Spinal cord (tissue), 10 donors: Measurements from ENCODE around the gene FAM161A. TPM values are rescaled to one million over a fixed set of nuclear protein-coding genes. Genes with fewer than 3 reads are reported as not detected.
A peak's percentile ranks its signal among the peaks of the same experiment; 100 is the strongest.

Experiments
- DNase-seq, 6 donors: peaks; one replicate each; pipeline versions ENCODE4 v3.0.0 to v3.0.0-alpha.2; 2013 to 2015; ENCODE audit warnings: low spot score in 6 of 6, low read depth in 4 of 6
- H3K27ac ChIP-seq: one replicate; pipeline ENCODE4 v1.5.1; 2013; ENCODE audit warnings: low read depth, low read length, control low read depth
- H3K27me3 ChIP-seq: one replicate; pipeline ENCODE4 v1.6.1; 2013; ENCODE audit warnings: low read length; ENCODE audit not compliant: control insufficient read depth, insufficient read depth
- H3K36me3 ChIP-seq: one replicate; pipeline ENCODE4 v1.6.1; 2013; ENCODE audit warnings: low read length; ENCODE audit not compliant: control insufficient read depth, insufficient read depth
- H3K4me1 ChIP-seq: one replicate; pipeline ENCODE4 v1.6.1; 2013; ENCODE audit warnings: low read length; ENCODE audit not compliant: control insufficient read depth, insufficient read depth
- H3K4me3 ChIP-seq: one replicate; pipeline ENCODE4 v1.5.1; 2013; ENCODE audit warnings: low read depth, low read length, control low read depth
- H3K9me3 ChIP-seq: one replicate; pipeline ENCODE4 v1.6.1; 2013; ENCODE audit warnings: low read length; ENCODE audit not compliant: control insufficient read depth, insufficient read depth
- WGBS: methylation state at CpG from one replicate; pipeline ENCODE4 v1.1.5; 2013; ENCODE audit warnings: missing lambda C conversion rate; ENCODE audit not compliant: insufficient coverage; 5-methylcytosine and 5-hydroxymethylcytosine counted together
- polyA plus RNA-seq, 2 donors: library from polyadenylated mRNA; unstranded; fragments of 120-200 nt; gene quantifications; one replicate each; pipeline ENCODE4 v1.2.1, GENCODE V29; 2013; ENCODE audit not compliant: insufficient read length in 2 of 2
- small RNA-seq: library from RNA; depleted of rRNA; stranded (forward); fragments of <200 nt; gene quantifications from one replicate; pipeline ENCODE3, GENCODE V24; 2014; ENCODE audit warnings: low replicate concordance
- total RNA-seq, 2 donors: library from RNA; depleted of rRNA in 1 of 2; stranded (reverse); fragments of 120-200 nt in 1 of 2; fragments of >200 nt in 1 of 2; gene quantifications; one replicate each; pipeline versions ENCODE4 v1.2.3 to v1.2.4, GENCODE V29; 2013 to 2014
- donor health status: healthy.

The FAM161A gene
- total and polyA plus RNA-seq, 4 donors: 9.7 to 20.3 (median 15.8) TPM

GRCh38 chr2:61792355-61792890 lies 61.4 kb downstream of the FAM161A start:
- 100% methylated on average over 1 of the region's 4 CpGs for WGBS

GRCh38 chr2:61789807-61790602 lies 63.9 kb downstream of the FAM161A start:
- no peaks in the 10 kb centered on the region for H3K27me3 ChIP-seq
- 90% methylated on average over 2 of the region's 8 CpGs for WGBS
- DNase-seq: no peak
- no peak overlapping the region for H3K4me3 ChIP-seq
- H3K27ac ChIP-seq: no peak overlapping the region
- no peaks in the 10 kb centered on the region for H3K9me3 ChIP-seq
- peaks cover 5% of the 10 kb centered on the region for H3K4me1 ChIP-seq
- no peaks in the 10 kb centered on the region for H3K36me3 ChIP-seq

More at GRCh38 chr2:61792355-61792890, 61.4 kb downstream of the FAM161A start:
- no peak overlapping the region for H3K27ac ChIP-seq
- H3K27me3 ChIP-seq: no peaks in the 10 kb centered on the region
- no peaks in the 10 kb centered on the region for H3K9me3 ChIP-seq
- peaks cover 5% of the 10 kb centered on the region for H3K4me1 ChIP-seq
- DNase-seq: no peak
- H3K36me3 ChIP-seq: no peaks in the 10 kb centered on the region
- H3K4me3 ChIP-seq: no peak overlapping the region

- no peaks in the 10 kb centered on the region for H3K27me3 ChIP-seq
- H3K9me3 ChIP-seq: no peaks in the 10 kb centered on the region
- 71% methylated on average over 1 of the region's 4 CpGs for WGBS
- no peaks in the 10 kb centered on the region for H3K36me3 ChIP-seq
- no peak overlapping the region for H3K27ac ChIP-seq
- no peak for DNase-seq
- H3K4me3 ChIP-seq: no peak overlapping the region
- no peaks in the 10 kb centered on the region for H3K4me1 ChIP-seq
Measured at GRCh38 chr2:61787941-61788563, 65.8 kb downstream of the FAM161A start.

- H3K4me1 ChIP-seq: no peaks in the 10 kb centered on the region
Measured at GRCh38 chr2:61786876-61787275, 67.0 kb downstream of the FAM161A start.

GRCh38 chr2:61785583-61785982 lies 68.3 kb downstream of the FAM161A start:
- Histone ChIP-seq H3K4me1 (no peaks in the 10 kb centered on the region), H3K27ac (no peak overlapping the region), H3K27me3 (no peaks in the 10 kb centered on the region), H3K9me3 (no peaks in the 10 kb centered on the region), H3K36me3 (no peaks in the 10 kb centered on the region), H3K4me3 (no peak overlapping the region)
- peak in 2 of 6 donors; percentile 11 to 47 for DNase-seq

More at GRCh38 chr2:61786876-61787275, 67.0 kb downstream of the FAM161A start:
- WGBS: 56% methylated on average over 1 of the region's 2 CpGs
- no peak for DNase-seq
- no peak overlapping the region for H3K4me3 ChIP-seq
- H3K36me3 ChIP-seq: no peaks in the 10 kb centered on the region
- H3K27ac ChIP-seq: no peak overlapping the region
- no peaks in the 10 kb centered on the region for H3K9me3 ChIP-seq
- no peaks in the 10 kb centered on the region for H3K27me3 ChIP-seq

- no peaks in the 10 kb centered on the region for H3K27me3 ChIP-seq
- H3K27ac ChIP-seq: no peak overlapping the region
- 94% methylated on average over 2 of the region's 4 CpGs for WGBS
- DNase-seq: no peak
- no peaks in the 10 kb centered on the region for H3K9me3 ChIP-seq
- no peaks in the 10 kb centered on the region for H3K4me1 ChIP-seq
- H3K4me3 ChIP-seq: no peak overlapping the region
- H3K36me3 ChIP-seq: no peaks in the 10 kb centered on the region
Measured at GRCh38 chr2:61784643-61785042, 69.2 kb downstream of the FAM161A start.

GRCh38 chr2:61775956-61776570 lies 77.8 kb downstream of the FAM161A start:
- Histone ChIP-seq H3K9me3 (no peaks in the 10 kb centered on the region), H3K4me3 (no peak overlapping the region), H3K27ac (no peak overlapping the region), H3K4me1 (no peaks in the 10 kb centered on the region), H3K36me3 (no peaks in the 10 kb centered on the region), H3K27me3 (no peaks in the 10 kb centered on the region)
- no peak for DNase-seq
- 89% methylated on average over 5 of the region's 8 CpGs for WGBS

Small RNAs within 50 kb of the gene (small RNA-seq; reads per million reads assigned to genes)
- not detected for gene RPS24P7

Other genes with a start within 250 kb of the FAM161A start
- gene CCT4, start 34.6 kb upstream of the FAM161A start, total RNA-seq: 100 to 1,000 TPM; 134 to 152 TPM
- gene CCT4, start 34.6 kb upstream of the FAM161A start, polyA plus RNA-seq: 100 to 1,000 TPM; 132 to 141 TPM
- gene COMMD1, start 51.6 kb upstream of the FAM161A start, total RNA-seq: 10 to 100 TPM; 43.1 to 68.5 TPM
- 10 to 100 TPM; 45.8 to 73.0 TPM for gene COMMD1, start 51.6 kb upstream of the FAM161A start, polyA plus RNA-seq